ENCODE measurements around the gene CACNA1B.
"Not testable (repeated sequence)": the region's sequence is repeated elsewhere in the genome, so short reads cannot be mapped to it uniquely, and the experiment has no call there.

DNA sequence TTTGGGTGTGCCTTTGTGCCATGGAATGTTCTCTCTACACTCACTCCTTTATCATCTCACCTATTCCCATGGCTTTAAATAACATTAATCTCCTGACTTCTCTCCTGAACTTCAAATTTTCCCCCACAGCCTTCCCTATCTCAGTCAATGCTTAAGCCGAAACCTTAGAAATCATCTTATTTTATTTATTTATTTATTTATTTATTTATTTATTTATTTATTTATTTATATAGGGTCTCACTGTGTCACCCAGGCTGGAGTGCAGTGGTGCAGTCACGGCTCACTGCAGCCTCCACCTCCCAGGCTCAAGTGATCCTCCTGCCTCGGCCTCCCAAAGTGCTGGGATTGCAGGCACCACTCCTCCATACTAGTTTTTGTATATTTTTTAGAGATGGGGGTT lies 229.5 kb downstream of the CACNA1B start:
- TF ChIP-seq, protein P1, sequence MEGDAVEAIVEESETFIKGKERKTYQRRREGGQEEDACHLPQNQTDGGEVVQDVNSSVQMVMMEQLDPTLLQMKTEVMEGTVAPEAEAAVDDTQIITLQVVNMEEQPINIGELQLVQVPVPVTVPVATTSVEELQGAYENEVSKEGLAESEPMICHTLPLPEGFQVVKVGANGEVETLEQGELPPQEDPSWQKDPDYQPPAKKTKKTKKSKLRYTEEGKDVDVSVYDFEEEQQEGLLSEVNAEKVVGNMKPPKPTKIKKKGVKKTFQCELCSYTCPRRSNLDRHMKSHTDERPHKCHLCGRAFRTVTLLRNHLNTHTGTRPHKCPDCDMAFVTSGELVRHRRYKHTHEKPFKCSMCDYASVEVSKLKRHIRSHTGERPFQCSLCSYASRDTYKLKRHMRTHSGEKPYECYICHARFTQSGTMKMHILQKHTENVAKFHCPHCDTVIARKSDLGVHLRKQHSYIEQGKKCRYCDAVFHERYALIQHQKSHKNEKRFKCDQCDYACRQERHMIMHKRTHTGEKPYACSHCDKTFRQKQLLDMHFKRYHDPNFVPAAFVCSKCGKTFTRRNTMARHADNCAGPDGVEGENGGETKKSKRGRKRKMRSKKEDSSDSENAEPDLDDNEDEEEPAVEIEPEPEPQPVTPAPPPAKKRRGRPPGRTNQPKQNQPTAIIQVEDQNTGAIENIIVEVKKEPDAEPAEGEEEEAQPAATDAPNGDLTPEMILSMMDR (IDR thresholded peaks at IDR 0.05), result not testable (repeated sequence)
- not testable (repeated sequence) for TF ChIP-seq POLR2A (IDR thresholded peaks at IDR 0.05)

Data from testis (tissue), 2 donors.